Measurements from ENCODE around the gene GAB1.

- no peak for TF ChIP-seq POLR2A (IDR thresholded peaks at IDR 0.05)
- no peak for TF ChIP-seq CTCF (IDR thresholded peaks at IDR 0.05)
Observed at GRCh38 chr4:143517764-143518163, 181.1 kb downstream of the GAB1 start.

Measured in esophagus squamous epithelium (tissue), 4 donors.